ENCODE results near the gene USP4. TPM values are rescaled to one million over a fixed set of nuclear protein-coding genes. Genes with fewer than 3 reads are reported as not detected.
A peak's percentile ranks its signal among the peaks of the same experiment; 100 is the strongest.
"Not testable (repeated sequence)": the region's sequence is repeated elsewhere in the genome, so short reads cannot be mapped to it uniquely, and the experiment has no call there.

USP4 gene
- total RNA-seq, 2 donors from 2014 or later = 40.5 to 43.9 TPM

GRCh38 chr3:49329186-49329585, 10.7 kb downstream of the USP4 start:
- intact Hi-C loops (cut with DNase I) = no loop called here
- Histone ChIP-seq H3K9ac (ENCODE audit: low read depth in 2 of 2, low read length in 2 of 2) (no peak overlapping the region), H3K4me1 (no peaks in the 10 kb centered on the region), H3K36me3 (peaks cover 17% of the 10 kb centered on the region), H3K27ac (no peak overlapping the region), H3K4me3 (no peak overlapping the region), H3K9me3 (no peaks in the 10 kb centered on the region), H3K27me3 (no peaks in the 10 kb centered on the region)
- DNase-seq = no peak
- no peak for TF ChIP-seq CTCF (IDR thresholded peaks at IDR 0.05)

GRCh38 chr3:49328350-49328749, 11.5 kb downstream of the USP4 start:
- H3K4me1 ChIP-seq; H3K4me3 ChIP-seq; DNase-seq; H3K9ac ChIP-seq (ENCODE audit: low read depth in 2 of 2, low read length in 2 of 2); H3K9me3 ChIP-seq; intact Hi-C loops (cut with DNase I); H3K27me3 ChIP-seq; H3K27ac ChIP-seq: not testable (repeated sequence)
- H3K36me3 ChIP-seq = peaks cover 26% of the 10 kb centered on the region

GRCh38 chr3:49327485-49327884, 12.4 kb downstream of the USP4 start:
- no peak overlapping the region for H3K27ac ChIP-seq
- intact Hi-C loops (cut with DNase I) = no loop called here
- no peak for DNase-seq
- no peak overlapping the region for H3K9ac ChIP-seq (ENCODE audit: low read depth in 2 of 2, low read length in 2 of 2)
- H3K36me3 ChIP-seq = peaks cover 32% of the 10 kb centered on the region
- no peaks in the 10 kb centered on the region for H3K9me3 ChIP-seq
- no peak overlapping the region for H3K4me3 ChIP-seq
- H3K4me1 ChIP-seq = no peaks in the 10 kb centered on the region
- H3K27me3 ChIP-seq = no peaks in the 10 kb centered on the region
- peak; percentile 20 for TF ChIP-seq CTCF (IDR thresholded peaks at IDR 0.05)

- no peaks in the 10 kb centered on the region for H3K4me1 ChIP-seq
- no peak overlapping the region for H3K27ac ChIP-seq
- no peaks in the 10 kb centered on the region for H3K9me3 ChIP-seq
- H3K4me3 ChIP-seq = no peak overlapping the region
- H3K27me3 ChIP-seq = no peaks in the 10 kb centered on the region
- intact Hi-C loops (cut with DNase I) = no loop called here
- TF ChIP-seq CTCF (IDR thresholded peaks at IDR 0.05) = no peak
- H3K9ac ChIP-seq (ENCODE audit: low read depth in 2 of 2, low read length in 2 of 2) = no peak overlapping the region
- DNase-seq = no peak
- peaks cover 42% of the 10 kb centered on the region for H3K36me3 ChIP-seq
Observed at GRCh38 chr3:49324768-49325167, 15.1 kb downstream of the USP4 start.

GRCh38 chr3:49316696-49317457, 23.0 kb downstream of the USP4 start:
- peak; percentile 18 for DNase-seq
- intact Hi-C loops (cut with DNase I) = no loop called here
- no peak for TF ChIP-seq CTCF (IDR thresholded peaks at IDR 0.05)
- H3K36me3 ChIP-seq = peaks cover 10% of the 10 kb centered on the region
- H3K4me1 ChIP-seq = no peaks in the 10 kb centered on the region
- no peaks in the 10 kb centered on the region for H3K9me3 ChIP-seq
- H3K9ac ChIP-seq (ENCODE audit: low read depth in 2 of 2, low read length in 2 of 2) = no peak overlapping the region
- no peak overlapping the region for H3K4me3 ChIP-seq
- H3K27me3 ChIP-seq = no peaks in the 10 kb centered on the region
- no peak overlapping the region for H3K27ac ChIP-seq

GRCh38 chr3:49313896-49314688, 25.8 kb downstream of the USP4 start:
- H3K36me3 ChIP-seq = peaks cover 10% of the 10 kb centered on the region
- no peak for TF ChIP-seq CTCF (IDR thresholded peaks at IDR 0.05)
- intact Hi-C loops (cut with DNase I) = no loop called here

More at GRCh38 chr3:49313896-49314688, 25.8 kb downstream of the USP4 start:
- no peak for DNase-seq
- Histone ChIP-seq H3K27me3 (no peaks in the 10 kb centered on the region), H3K4me3 (no peak overlapping the region), H3K4me1 (no peaks in the 10 kb centered on the region), H3K9ac (ENCODE audit: low read depth in 2 of 2, low read length in 2 of 2) (no peak overlapping the region), H3K9me3 (no peaks in the 10 kb centered on the region), H3K27ac (no peak overlapping the region)

Measured in colonic mucosa (tissue), 4 donors.